GM12872 (cell line): Measurements from ENCODE around the gene ITPKB.

ENCODE experiments used
- CTCF ChIP-seq: IDR thresholded peaks from 3 replicates; pipeline ENCODE4 v1.5.1; 2011; ENCODE audit warnings: low read depth, mild to moderate bottlenecking, low read length, moderate library complexity; ENCODE audit not compliant: insufficient read depth

ITPKB gene

GRCh38 chr1:226603022-226603857, 135.8 kb downstream of the ITPKB start:
- TF ChIP-seq CTCF = no peak

DNA sequence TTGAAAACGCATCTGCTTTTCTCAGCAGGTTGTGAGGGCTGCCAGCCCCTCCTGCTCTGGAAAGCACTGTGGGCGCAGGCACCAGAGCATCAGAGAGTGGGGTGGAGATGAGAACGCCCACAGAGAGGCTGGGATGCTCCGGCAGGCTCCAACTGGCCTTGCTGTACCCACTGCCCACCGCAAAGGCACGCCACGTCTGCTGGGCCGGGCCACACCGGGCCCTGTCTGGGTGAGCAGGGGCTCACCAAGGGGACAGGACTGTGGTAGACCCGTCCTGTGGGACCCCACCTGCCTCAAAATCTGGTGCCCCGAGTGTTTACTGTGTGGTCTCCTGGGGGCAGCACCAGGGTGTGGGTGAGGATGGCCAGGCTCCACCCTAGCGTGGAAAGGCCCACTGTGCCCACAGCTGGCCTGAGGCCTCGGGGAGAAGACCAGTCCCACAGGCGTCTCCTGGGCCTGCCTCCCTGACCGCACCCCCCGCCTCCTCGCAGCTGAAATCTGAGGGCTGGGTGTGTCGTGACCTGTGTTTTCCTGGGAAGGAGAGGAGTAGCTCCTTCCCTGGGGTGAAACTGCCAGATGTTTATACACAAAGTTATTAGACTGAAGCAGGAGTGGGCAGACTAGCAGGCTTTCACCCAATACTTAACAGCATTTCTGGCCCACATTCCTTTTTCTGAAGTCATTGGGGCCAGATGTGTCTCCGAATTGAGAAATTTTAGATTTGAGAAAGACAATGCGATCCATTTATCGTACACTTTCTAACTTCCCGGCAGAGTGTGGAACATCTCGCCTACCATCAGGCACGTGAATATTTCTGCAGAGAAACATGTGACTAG, 136.7 kb downstream of the ITPKB start:
- TF ChIP-seq CTCF = no peak

DNA sequence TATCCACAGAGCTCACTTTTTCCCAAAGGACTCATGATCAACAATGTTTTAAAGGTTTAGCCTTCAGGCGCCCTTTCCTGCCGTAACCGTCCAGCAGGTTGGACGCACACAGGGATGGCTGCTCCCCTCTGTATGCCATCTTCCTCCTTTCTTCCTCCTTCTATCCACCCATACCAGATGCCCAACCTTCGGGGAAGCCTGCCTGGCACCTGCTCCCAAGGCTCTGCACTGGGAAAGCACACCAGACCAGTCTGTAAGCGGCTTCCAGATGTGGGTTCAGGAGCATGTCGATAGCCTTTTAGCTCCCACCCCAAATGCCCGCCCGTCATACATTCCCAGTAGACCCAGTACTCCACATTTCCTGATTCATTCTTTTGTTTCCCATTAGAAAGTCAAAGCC, 137.6 kb downstream of the ITPKB start:
- TF ChIP-seq CTCF = no peak

DNA sequence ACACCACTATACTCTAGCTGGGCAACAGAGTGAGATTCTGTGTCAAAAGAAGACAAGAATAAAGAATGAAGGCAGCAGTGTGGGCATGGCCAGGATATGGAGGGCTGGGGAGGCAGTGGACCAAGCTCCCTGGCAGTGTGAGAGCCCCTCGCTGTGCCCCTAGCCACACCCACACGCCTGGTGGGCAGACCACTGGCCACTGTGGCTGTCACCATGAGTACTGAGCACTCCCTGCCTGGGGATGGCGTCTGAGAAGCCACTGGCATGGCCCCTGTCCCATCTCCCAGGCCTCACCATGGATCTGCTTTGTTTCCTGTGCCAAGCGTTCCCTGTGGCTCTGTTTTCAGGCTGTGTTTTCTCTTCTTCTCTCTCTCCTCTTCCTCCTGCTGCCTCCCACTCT, 138.8 kb downstream of the ITPKB start:
- TF ChIP-seq CTCF = no peak

DNA sequence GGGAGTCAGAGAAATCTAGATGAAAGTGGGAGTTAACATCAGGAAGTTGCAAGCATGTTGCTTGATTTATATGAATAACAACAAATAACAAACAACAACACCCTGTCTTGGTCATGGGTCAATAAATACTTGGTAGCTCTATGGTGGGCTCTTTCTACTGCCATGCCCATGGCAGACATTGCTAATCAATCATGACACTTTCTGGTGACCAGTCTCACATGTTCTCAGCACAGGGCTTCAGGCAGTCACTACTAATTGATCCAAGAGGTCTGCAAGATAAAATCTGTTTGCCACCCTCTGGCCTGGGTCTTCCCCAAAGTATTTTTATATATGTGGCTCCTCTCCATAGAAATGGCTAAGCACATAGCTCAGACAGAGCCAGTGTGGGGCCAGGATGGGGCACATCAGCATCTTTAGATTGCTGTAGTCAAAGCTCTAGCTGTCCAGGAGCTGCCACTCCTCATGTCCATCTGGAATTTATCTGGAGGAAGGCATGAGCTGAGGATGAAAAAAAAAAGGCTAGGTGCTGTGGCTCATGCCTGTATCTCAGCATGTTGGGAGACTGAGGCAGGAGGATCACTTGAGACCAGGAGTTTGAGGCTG, 139.3 kb downstream of the ITPKB start:
- TF ChIP-seq CTCF = no peak

DNA sequence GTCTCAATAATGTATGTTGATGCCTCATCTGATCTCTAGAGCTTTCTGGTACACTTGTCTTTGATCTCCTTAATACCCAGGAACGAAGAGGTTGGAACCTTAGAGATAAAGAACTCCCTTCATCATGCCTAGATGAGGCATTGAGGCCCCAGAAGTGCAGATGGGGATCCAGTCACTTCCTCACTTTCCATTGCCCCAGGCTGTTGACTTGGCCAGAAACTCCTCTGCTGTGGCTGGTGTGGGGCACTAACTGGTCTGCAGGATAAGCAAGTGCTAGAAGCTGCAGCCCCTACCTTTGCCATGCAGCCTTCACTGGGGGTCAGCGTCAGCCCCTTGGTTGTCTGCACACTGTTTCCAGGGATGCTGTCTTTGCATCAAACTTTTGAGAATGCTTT, 140.6 kb downstream of the ITPKB start:
- no peak for TF ChIP-seq CTCF

- TF ChIP-seq CTCF = no peak
These were observed 141.2 kb downstream of the ITPKB start for GRCh38 chr1:226597616-226598454.
